ENCODE data around the gene USH1C. TPM values are rescaled to one million over a fixed set of nuclear protein-coding genes. Genes with fewer than 3 reads are reported as not detected.

Gene USH1C
- total RNA-seq, 1 donor from 2014 or later = not detected

- no peak overlapping the region for H3K27ac ChIP-seq
- DNase-seq (no peak), ATAC-seq (no peak)
- H3K4me1 ChIP-seq = no peaks in the 10 kb centered on the region
- H3K36me3 ChIP-seq = no peaks in the 10 kb centered on the region
- no peak overlapping the region for H3K4me3 ChIP-seq
- intact Hi-C loops (cut with DNase I) = no loop called here
- H3K9me3 ChIP-seq = no peaks in the 10 kb centered on the region
- no peaks in the 10 kb centered on the region for H3K27me3 ChIP-seq
- no peak for TF ChIP-seq CTCF (IDR thresholded peaks at IDR 0.05)
These were observed 15.0 kb downstream of the USH1C start for GRCh38 chr11:17528906-17529843.

GRCh38 chr11:17528181-17528691 is 16.0 kb downstream of the USH1C start:
- ATAC-seq (peak; percentile 76), DNase-seq (no peak)
- H3K4me1 ChIP-seq = no peaks in the 10 kb centered on the region
- intact Hi-C loops (cut with DNase I) = no loop called here
- no peaks in the 10 kb centered on the region for H3K27me3 ChIP-seq
- peak; percentile 68 for TF ChIP-seq CTCF (IDR thresholded peaks at IDR 0.05)
- H3K36me3 ChIP-seq = no peaks in the 10 kb centered on the region
- H3K27ac ChIP-seq = no peak overlapping the region
- H3K4me3 ChIP-seq = no peak overlapping the region
- H3K9me3 ChIP-seq = no peaks in the 10 kb centered on the region

- TF ChIP-seq CTCF (IDR thresholded peaks at IDR 0.05) = no peak
These were observed 16.6 kb downstream of the USH1C start for GRCh38 chr11:17527628-17527995.

GRCh38 chr11:17526931-17527627 is 17.1 kb downstream of the USH1C start:
- Histone ChIP-seq H3K36me3 (no peaks in the 10 kb centered on the region), H3K27me3 (no peaks in the 10 kb centered on the region), H3K4me1 (no peaks in the 10 kb centered on the region), H3K4me3 (no peak overlapping the region), H3K9me3 (no peaks in the 10 kb centered on the region), H3K27ac (no peak overlapping the region)
- intact Hi-C loops (cut with DNase I) = no loop called here
- DNase-seq (no peak), ATAC-seq (no peak)
- TF ChIP-seq CTCF (IDR thresholded peaks at IDR 0.05) = no peak

More at GRCh38 chr11:17527628-17527995, 16.6 kb downstream of the USH1C start:
- Histone ChIP-seq H3K4me1 (no peaks in the 10 kb centered on the region), H3K27me3 (no peaks in the 10 kb centered on the region), H3K9me3 (no peaks in the 10 kb centered on the region), H3K4me3 (no peak overlapping the region), H3K27ac (no peak overlapping the region), H3K36me3 (no peaks in the 10 kb centered on the region)
- DNase-seq (no peak), ATAC-seq (no peak)
- intact Hi-C loops (cut with DNase I) = no loop called here

- intact Hi-C loops (cut with DNase I) = no loop called here
- no peaks in the 10 kb centered on the region for H3K36me3 ChIP-seq
- DNase-seq (no peak), ATAC-seq (no peak)
- H3K4me1 ChIP-seq = no peaks in the 10 kb centered on the region
- H3K27me3 ChIP-seq = no peaks in the 10 kb centered on the region
- TF ChIP-seq CTCF (IDR thresholded peaks at IDR 0.05) = no peak
- H3K4me3 ChIP-seq = no peak overlapping the region
- H3K27ac ChIP-seq = no peak overlapping the region
- no peaks in the 10 kb centered on the region for H3K9me3 ChIP-seq
These were observed 17.9 kb downstream of the USH1C start for GRCh38 chr11:17526326-17526725.
